D721Med (cell line): ENCODE measurements around the gene ANKS1B.

Experiments
- DNase-seq: peaks from one replicate; pipeline ENCODE4 v3.0.0; 2011; ENCODE audit warnings: low spot score; ENCODE audit not compliant: insufficient read length
- FAIRE-seq: peaks from 2 replicates; lab custom pipeline; 2011; peaks lifted over from hg19 to GRCh38; lab: Jason Lieb, UNC
- CTCF ChIP-seq: IDR thresholded peaks from 2 replicates; pipeline ENCODE4 v1.5.1; 2012; ENCODE audit warnings: mild to moderate bottlenecking, control low read depth; ENCODE audit not compliant: insufficient read depth; ENCODE audit errors: missing control alignments

The ANKS1B gene

GRCh38 chr12:98912401-98912974, 1072.2 kb downstream of the ANKS1B start:
- no peak for FAIRE-seq
- no peak for TF ChIP-seq CTCF
- DNase-seq, result no peak

GRCh38 chr12:98911396-98911795, 1073.3 kb downstream of the ANKS1B start:
- no peak for TF ChIP-seq CTCF
- no peak for FAIRE-seq
- no peak for DNase-seq

GRCh38 chr12:98909746-98910145, 1075.0 kb downstream of the ANKS1B start:
- DNase-seq (no peak), FAIRE-seq (no peak)
- TF ChIP-seq CTCF, result no peak

- DNase-seq (no peak), FAIRE-seq (no peak)
- TF ChIP-seq CTCF, result no peak
These were observed 1075.9 kb downstream of the ANKS1B start for GRCh38 chr12:98908866-98909265.

GRCh38 chr12:98903875-98904274, 1080.9 kb downstream of the ANKS1B start:
- DNase-seq (no peak), FAIRE-seq (no peak)
- TF ChIP-seq CTCF, result no peak

- FAIRE-seq (no peak), DNase-seq (no peak)
- TF ChIP-seq CTCF, result no peak
These were observed 1083.5 kb downstream of the ANKS1B start for GRCh38 chr12:98901189-98901588.

GRCh38 chr12:98896938-98897337, 1087.8 kb downstream of the ANKS1B start:
- no peak for DNase-seq
- no peak for FAIRE-seq
- no peak for TF ChIP-seq CTCF
